HCT116 (cell line): ENCODE measurements around the gene SNTG2. TPM values are rescaled to one million over a fixed set of nuclear protein-coding genes. Genes with fewer than 3 reads are reported as not detected.

ENCODE experiments used
- ATAC-seq: fragments of 200-7000 bp; cut with Tn5 transposase; 2 replicates; pipeline ENCODE4 v1.9.1; 2020; ENCODE audit warnings: mild to moderate bottlenecking, moderate library complexity
- BruUV-seq: library from RNA; stranded (reverse); fragments of 400-500 nt; replicated peaks from 2 replicates; lab custom pipeline; 2021; lab: Mats Ljungman, UMichigan
- CTCF ChIA-PET: fragments of 300-600 bp; sonication (Branson Sonifier 250); formaldehyde crosslinking; loops from one replicate; lab custom pipeline; 2021; ENCODE audit warnings: antibody characterized with exemption; lab: Charles Lee
- POLR2A ChIA-PET: fragments of 300-600, 350-600 bp; sonication (Branson Sonifier 250); formaldehyde crosslinking; loops from one replicate; lab custom pipeline; 2021; ENCODE audit warnings: antibody characterized with exemption; lab: Charles Lee
- RAD21 ChIA-PET, 2 experiments: fragments of 300-600 bp; sonication (Branson Sonifier 250); formaldehyde crosslinking; loops; one replicate each; lab custom pipeline; 2023; ENCODE audit warnings: low total read pairs in 2 of 2; ENCODE audit not compliant: uncharacterized antibody in 2 of 2, unreplicated experiment in 2 of 2, low non-redundant PET in 1 of 2; lab: Charles Lee
- DNase-seq: peaks from one replicate; pipeline ENCODE4 v3.0.0-alpha.2; 2010; ENCODE audit warnings: low read depth, low spot score
- H2AFZ ChIP-seq: fragments of 200-600 bp; shearing (Covaris generic), sonication (generic); 2 replicates; pipeline ENCODE4 v1.6.1; 2017; ENCODE audit warnings: low read depth, mixed run types, mixed read lengths, antibody characterized with exemption, low read length; ENCODE audit not compliant: poor library complexity, severe bottlenecking
- H3K27ac ChIP-seq: 2 replicates; pipeline ENCODE4 v1.5.1; 2012; ENCODE audit warnings: low read depth, low read length
- H3K27me3 ChIP-seq: fragments of 200-600 bp; sonication (generic); 2 replicates; pipeline ENCODE4 v1.6.1; 2016; ENCODE audit warnings: mixed run types, low read length, mixed read lengths; ENCODE audit not compliant: insufficient read depth
- H3K36me3 ChIP-seq, 2 experiments: fragments of 200-500 bp in 1 of 2; fragments of 200-600 bp in 1 of 2; sonication (Bioruptor generic) in 1 of 2; sonication (generic) in 1 of 2; 2 replicates each; pipeline versions ENCODE4 v1.5.1 to v1.6.1; 2014 to 2016; ENCODE audit warnings: low read length in 2 of 2, inconsistent platforms in 1 of 2, mixed read lengths in 1 of 2, mixed run types in 1 of 2; ENCODE audit not compliant: insufficient read depth in 2 of 2, control insufficient read depth in 1 of 2
- H3K4me1 ChIP-seq, 2 experiments: fragments of 200-600 bp in 1 of 2; sonication (generic) in 1 of 2; 2 replicates each; pipeline versions ENCODE4 v1.5.1 to v1.6.1; 2012 to 2017; ENCODE audit warnings: low read length in 2 of 2, inconsistent platforms in 1 of 2, mild to moderate bottlenecking in 1 of 2, mixed read lengths in 1 of 2, mixed run types in 1 of 2, moderate library complexity in 1 of 2; ENCODE audit not compliant: insufficient read depth in 2 of 2, control insufficient read depth in 1 of 2
- H3K4me2 ChIP-seq: fragments of 200-600 bp; sonication (generic); 2 replicates; pipeline ENCODE4 v1.6.1; 2017; ENCODE audit warnings: mixed run types, low read length, mixed read lengths
- H3K4me3 ChIP-seq, 2 experiments: fragments of 200-600 bp in 1 of 2; sonication (generic) in 1 of 2; replicated peaks in 1 of 2; 2 replicates each; pipeline ENCODE4 v1.5.1; 2011 to 2016; ENCODE audit warnings: low read length in 2 of 2, control low read depth in 1 of 2, low read depth in 1 of 2, mild to moderate bottlenecking in 1 of 2, mixed read lengths in 1 of 2, mixed run types in 1 of 2
- H3K79me2 ChIP-seq: fragments of 200-600 bp; sonication (generic); 2 replicates; pipeline ENCODE4 v1.6.1; 2017; ENCODE audit warnings: mild to moderate bottlenecking, mixed run types, low read length, moderate library complexity, mixed read lengths; ENCODE audit not compliant: insufficient read depth
- H3K9ac ChIP-seq: fragments of 200-600 bp; sonication (generic); 2 replicates; pipeline ENCODE4 v1.6.1; 2016; ENCODE audit warnings: low read length, mixed read lengths
- H3K9me2 ChIP-seq: fragments of 200-600 bp; sonication (generic), shearing (Covaris generic); 2 replicates; pipeline ENCODE4 v1.6.1; 2017; ENCODE audit warnings: mixed run types, mild to moderate bottlenecking, moderate library complexity; ENCODE audit not compliant: insufficient read depth
- H3K9me3 ChIP-seq, 2 experiments: fragments of 200-500 bp in 1 of 2; fragments of 200-600 bp in 1 of 2; sonication (Bioruptor generic) in 1 of 2; sonication (generic) in 1 of 2; 2 replicates each; pipeline ENCODE4 v1.6.1; 2014 to 2017; ENCODE audit warnings: low read length in 2 of 2, mixed read lengths in 2 of 2, inconsistent platforms in 1 of 2, low read depth in 1 of 2, mild to moderate bottlenecking in 1 of 2, mixed run types in 1 of 2, moderate library complexity in 1 of 2; ENCODE audit not compliant: control insufficient read depth in 1 of 2, insufficient read depth in 1 of 2
- H4K20me1 ChIP-seq: fragments of 200-600 bp; sonication (generic), shearing (Covaris generic); 2 replicates; pipeline ENCODE4 v1.6.1; 2017; ENCODE audit warnings: mixed run types, mild to moderate bottlenecking, moderate library complexity; ENCODE audit not compliant: insufficient read depth
- CEBPB ChIP-seq: IDR thresholded peaks from 2 replicates; pipeline ENCODE4 v1.6.1; 2012; ENCODE audit warnings: low read depth
- ELF1 ChIP-seq: IDR thresholded peaks from 2 replicates; pipeline ENCODE4 v1.6.1; 2012; ENCODE audit warnings: low read depth, borderline replicate concordance
- EZH2 ChIP-seq: fragments of 200-600 bp; sonication (generic); IDR thresholded peaks from 2 replicates; pipeline ENCODE4 v1.6.1; 2017; ENCODE audit warnings: antibody characterized with exemption, mixed run types
- EZH2phosphoT487 ChIP-seq: fragments of 200-600 bp; IDR thresholded peaks from 2 replicates; pipeline ENCODE4 v1.6.1; 2018; ENCODE audit warnings: antibody characterized with exemption, borderline replicate concordance
- FOSL1 ChIP-seq: IDR thresholded peaks from 2 replicates; pipeline ENCODE4 v1.6.1; 2012; ENCODE audit warnings: low read depth
- MAX ChIP-seq: IDR thresholded peaks from 2 replicates; pipeline ENCODE4 v1.6.1; 2012
- POLR2A ChIP-seq: IDR thresholded peaks from 2 replicates; pipeline ENCODE4 v1.7.0; 2011; ENCODE audit warnings: borderline replicate concordance; ENCODE audit not compliant: insufficient read depth, insufficient read length; ENCODE audit errors: extremely low read depth
- POLR2AphosphoS5 ChIP-seq: IDR thresholded peaks from 2 replicates; pipeline ENCODE4 v1.6.1; 2011; ENCODE audit warnings: mild to moderate bottlenecking, low read depth, low read length, moderate library complexity
- RAD21 ChIP-seq: IDR thresholded peaks from 2 replicates; pipeline ENCODE4 v1.6.1; 2012; ENCODE audit warnings: low read depth, mild to moderate bottlenecking
- SRF ChIP-seq: IDR thresholded peaks from 2 replicates; pipeline ENCODE4 v1.6.1; 2012; ENCODE audit warnings: low read depth
- YY1 ChIP-seq: IDR thresholded peaks from 2 replicates; pipeline ENCODE4 v1.6.1; 2011; ENCODE audit warnings: low read length, low read depth, moderate library complexity, mild to moderate bottlenecking; ENCODE audit not compliant: insufficient replicate concordance; ENCODE audit errors: extremely low read depth
- ZFX ChIP-seq: fragments of 450-650 bp; IDR thresholded peaks from 2 replicates; pipeline ENCODE4 v1.6.1; 2017
- ZNF274 ChIP-seq: fragments of 200-500 bp; sonication (Bioruptor generic); IDR thresholded peaks from 2 replicates; pipeline ENCODE4 v1.6.1; 2014; ENCODE audit warnings: mild to moderate bottlenecking, low read depth, low read length, inconsistent platforms
- intact Hi-C: fragments of 100-400 bp; cut with micrococcal nuclease; formaldehyde crosslinking; loops from 2 replicates; pipeline ENCODE4 v1.10.0; 2022
- total RNA-seq: library from RNA; stranded (reverse); gene quantifications from one replicate; pipeline ENCODE4 v1.2.1, GENCODE V29; 2021; ENCODE audit not compliant: unreplicated experiment
- TF ChIP-seq, protein P1 (sequence below), 3 experiments: fragments of 200-600 bp in 1 of 3; sonication (generic) in 1 of 3; IDR thresholded peaks in 2 of 3; conservative IDR thresholded peaks in 1 of 3; 2 replicates each; pipeline ENCODE4 v1.5.1; 2012 to 2017; ENCODE audit warnings: low read depth in 2 of 3, low read length in 2 of 3, antibody characterized with exemption in 1 of 3, borderline replicate concordance in 1 of 3, control low read depth in 1 of 3, mild to moderate bottlenecking in 1 of 3, mixed read lengths in 1 of 3, mixed run types in 1 of 3, moderate library complexity in 1 of 3; ENCODE audit not compliant: insufficient read depth in 1 of 3
- TF ChIP-seq, protein P2 (sequence below): IDR thresholded peaks from 2 replicates; pipeline ENCODE4 v1.6.1; 2011; ENCODE audit warnings: mild to moderate bottlenecking, low read length, moderate library complexity; ENCODE audit not compliant: insufficient replicate concordance; ENCODE audit errors: extremely low read depth

Gene SNTG2
- total RNA-seq, 1 experiment from 2014 or later, result not detected

GRCh38 chr2:1405124-1405523 is 454.5 kb downstream of the SNTG2 start:
- no TSS peak for BruUV-seq
- RAD21 ChIA-PET, result no interaction called here
- Histone ChIP-seq H3K9ac (no peak overlapping the region), H3K27me3 (peaks cover 25% of the 10 kb centered on the region), H3K36me3 (no peaks in the 10 kb centered on the region), H4K20me1 (no peaks in the 10 kb centered on the region), H3K9me2 (no peaks in the 10 kb centered on the region), H3K79me2 (no peaks in the 10 kb centered on the region), H3K27ac (no peak overlapping the region), H3K4me1 (no peaks in the 10 kb centered on the region), H3K4me3 (no peak overlapping the region), H2AFZ (no peak overlapping the region), H3K9me3 (no peaks in the 10 kb centered on the region), H3K4me2 (no peak overlapping the region)
- ATAC-seq (no peak), DNase-seq (no peak)
- POLR2A ChIA-PET, result no interaction called here
- TF ChIP-seq POLR2AphosphoS5, result no peak
- CTCF ChIA-PET, result no interaction called here
- intact Hi-C loops, result no loop called here

- ChIA-PET CTCF (no interaction called here), POLR2A (no interaction called here), RAD21 (no interaction called here)
- H3K4me3 ChIP-seq, result no peak overlapping the region
- ATAC-seq (no peak), DNase-seq (no peak)
- no TSS peak for BruUV-seq
- no peaks in the 10 kb centered on the region for H3K9me2 ChIP-seq
- H4K20me1 ChIP-seq, result no peaks in the 10 kb centered on the region
- H3K9me3 ChIP-seq, result no peaks in the 10 kb centered on the region
- intact Hi-C loops, result no loop called here
- no peaks in the 10 kb centered on the region for H3K4me1 ChIP-seq
- no peak overlapping the region for H2AFZ ChIP-seq
- no peak overlapping the region for H3K27ac ChIP-seq
- no peak overlapping the region for H3K9ac ChIP-seq
- TF ChIP-seq FOSL1 (no peak), ELF1 (no peak), RAD21 (no peak), CEBPB (no peak), EZH2 (no peak), MAX (no peak), POLR2A (no peak), ZNF274 (no peak), EZH2phosphoT487 (no peak), YY1 (no peak), SRF (no peak), ZFX (no peak)
- TF ChIP-seq, protein P1, sequence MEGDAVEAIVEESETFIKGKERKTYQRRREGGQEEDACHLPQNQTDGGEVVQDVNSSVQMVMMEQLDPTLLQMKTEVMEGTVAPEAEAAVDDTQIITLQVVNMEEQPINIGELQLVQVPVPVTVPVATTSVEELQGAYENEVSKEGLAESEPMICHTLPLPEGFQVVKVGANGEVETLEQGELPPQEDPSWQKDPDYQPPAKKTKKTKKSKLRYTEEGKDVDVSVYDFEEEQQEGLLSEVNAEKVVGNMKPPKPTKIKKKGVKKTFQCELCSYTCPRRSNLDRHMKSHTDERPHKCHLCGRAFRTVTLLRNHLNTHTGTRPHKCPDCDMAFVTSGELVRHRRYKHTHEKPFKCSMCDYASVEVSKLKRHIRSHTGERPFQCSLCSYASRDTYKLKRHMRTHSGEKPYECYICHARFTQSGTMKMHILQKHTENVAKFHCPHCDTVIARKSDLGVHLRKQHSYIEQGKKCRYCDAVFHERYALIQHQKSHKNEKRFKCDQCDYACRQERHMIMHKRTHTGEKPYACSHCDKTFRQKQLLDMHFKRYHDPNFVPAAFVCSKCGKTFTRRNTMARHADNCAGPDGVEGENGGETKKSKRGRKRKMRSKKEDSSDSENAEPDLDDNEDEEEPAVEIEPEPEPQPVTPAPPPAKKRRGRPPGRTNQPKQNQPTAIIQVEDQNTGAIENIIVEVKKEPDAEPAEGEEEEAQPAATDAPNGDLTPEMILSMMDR (IDR thresholded peaks at IDR 0.05 in 2 of 3, conservative IDR thresholded peaks at IDR 0.05 in 1 of 3; ENCODE audit: borderline replicate concordance in 1 of 3, insufficient read depth in 1 of 3, low read depth in 2 of 3, low read length in 2 of 3), result no peak
- TF ChIP-seq, protein P2, sequence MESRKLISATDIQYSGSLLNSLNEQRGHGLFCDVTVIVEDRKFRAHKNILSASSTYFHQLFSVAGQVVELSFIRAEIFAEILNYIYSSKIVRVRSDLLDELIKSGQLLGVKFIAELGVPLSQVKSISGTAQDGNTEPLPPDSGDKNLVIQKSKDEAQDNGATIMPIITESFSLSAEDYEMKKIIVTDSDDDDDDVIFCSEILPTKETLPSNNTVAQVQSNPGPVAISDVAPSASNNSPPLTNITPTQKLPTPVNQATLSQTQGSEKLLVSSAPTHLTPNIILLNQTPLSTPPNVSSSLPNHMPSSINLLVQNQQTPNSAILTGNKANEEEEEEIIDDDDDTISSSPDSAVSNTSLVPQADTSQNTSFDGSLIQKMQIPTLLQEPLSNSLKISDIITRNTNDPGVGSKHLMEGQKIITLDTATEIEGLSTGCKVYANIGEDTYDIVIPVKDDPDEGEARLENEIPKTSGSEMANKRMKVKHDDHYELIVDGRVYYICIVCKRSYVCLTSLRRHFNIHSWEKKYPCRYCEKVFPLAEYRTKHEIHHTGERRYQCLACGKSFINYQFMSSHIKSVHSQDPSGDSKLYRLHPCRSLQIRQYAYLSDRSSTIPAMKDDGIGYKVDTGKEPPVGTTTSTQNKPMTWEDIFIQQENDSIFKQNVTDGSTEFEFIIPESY, result no peak
- H3K27me3 ChIP-seq, result peaks cover 23% of the 10 kb centered on the region
- no peaks in the 10 kb centered on the region for H3K79me2 ChIP-seq
- no peaks in the 10 kb centered on the region for H3K36me3 ChIP-seq
- H3K4me2 ChIP-seq, result no peak overlapping the region
Measured at GRCh38 chr2:1405967-1406366, 455.3 kb downstream of the SNTG2 start.
